ENCODE data around the gene MRNIP.
A peak's percentile ranks its signal among the peaks of the same experiment; 100 is the strongest.
"Not testable (repeated sequence)": the region's sequence is repeated elsewhere in the genome, so short reads cannot be mapped to it uniquely, and the experiment has no call there.

MRNIP gene

DNA sequence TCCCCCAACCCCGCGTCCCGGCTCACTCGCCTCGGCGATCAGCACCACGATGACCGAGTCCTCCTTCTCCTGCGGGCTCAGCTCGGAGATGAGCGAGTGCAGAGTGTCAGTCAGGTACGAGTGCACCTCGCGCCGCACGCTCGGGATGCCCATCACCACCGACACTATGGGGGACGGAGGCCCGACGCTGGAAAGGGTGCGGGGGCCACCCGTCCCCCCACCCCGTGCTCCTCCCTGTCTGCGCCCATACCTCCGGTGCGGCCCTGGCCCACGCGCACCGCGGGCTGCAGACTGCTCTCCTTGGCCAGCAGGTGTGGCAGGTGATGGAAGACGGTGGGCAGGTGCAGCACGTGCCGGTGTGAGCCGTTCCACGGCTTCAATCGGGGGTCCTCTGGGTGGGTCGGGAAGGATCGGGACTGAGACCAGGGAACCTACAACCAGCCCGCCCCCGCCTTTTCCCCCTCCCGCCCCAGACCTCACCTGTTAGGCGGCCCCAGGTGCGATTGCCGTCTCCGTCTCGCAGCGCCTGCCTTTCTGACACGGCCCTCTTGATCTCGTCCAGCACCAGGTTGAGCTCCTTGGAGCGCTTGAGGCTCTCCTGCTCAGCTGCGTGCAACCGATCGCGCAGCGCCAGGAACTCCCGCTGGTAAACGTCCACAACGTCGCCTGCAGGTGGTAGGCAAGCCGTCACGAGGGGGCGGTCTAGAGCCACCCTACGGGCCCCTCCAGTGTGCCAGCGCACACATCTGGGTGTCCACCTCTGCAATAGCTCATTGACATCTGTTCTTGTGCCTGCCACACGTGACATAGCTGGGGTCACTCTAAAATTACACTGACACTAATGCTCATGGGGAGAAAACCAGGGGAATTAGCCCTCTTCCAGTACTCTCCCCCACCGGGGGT lies 57.1 kb downstream of the MRNIP start:
- DNase-seq = peak; percentile 87

DNA sequence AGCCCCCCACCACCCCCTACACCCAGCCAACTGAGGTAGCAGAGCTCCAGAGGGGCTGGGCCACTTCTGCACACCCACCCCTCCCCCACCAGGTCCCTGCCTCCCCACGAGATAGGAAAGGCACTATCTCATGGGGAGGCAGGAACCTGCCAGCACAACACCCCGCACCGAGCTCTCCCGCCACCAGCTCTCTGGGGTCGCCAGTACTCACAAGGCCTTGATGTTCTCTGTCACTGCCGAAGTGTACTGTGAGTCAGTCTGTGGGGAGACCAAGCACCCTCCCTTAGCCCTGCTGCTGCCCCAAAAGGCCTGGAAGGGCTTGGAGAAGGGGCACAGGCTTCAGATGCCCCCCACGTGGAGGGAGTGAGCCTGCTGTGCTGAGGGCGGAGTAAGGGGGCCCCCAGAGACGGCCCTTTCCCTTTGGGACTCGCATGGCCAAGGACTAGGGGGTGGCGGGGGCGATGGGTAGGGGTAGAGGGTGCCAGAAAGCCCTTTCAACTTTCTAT lies 57.9 kb downstream of the MRNIP start:
- no peak for DNase-seq

DNA sequence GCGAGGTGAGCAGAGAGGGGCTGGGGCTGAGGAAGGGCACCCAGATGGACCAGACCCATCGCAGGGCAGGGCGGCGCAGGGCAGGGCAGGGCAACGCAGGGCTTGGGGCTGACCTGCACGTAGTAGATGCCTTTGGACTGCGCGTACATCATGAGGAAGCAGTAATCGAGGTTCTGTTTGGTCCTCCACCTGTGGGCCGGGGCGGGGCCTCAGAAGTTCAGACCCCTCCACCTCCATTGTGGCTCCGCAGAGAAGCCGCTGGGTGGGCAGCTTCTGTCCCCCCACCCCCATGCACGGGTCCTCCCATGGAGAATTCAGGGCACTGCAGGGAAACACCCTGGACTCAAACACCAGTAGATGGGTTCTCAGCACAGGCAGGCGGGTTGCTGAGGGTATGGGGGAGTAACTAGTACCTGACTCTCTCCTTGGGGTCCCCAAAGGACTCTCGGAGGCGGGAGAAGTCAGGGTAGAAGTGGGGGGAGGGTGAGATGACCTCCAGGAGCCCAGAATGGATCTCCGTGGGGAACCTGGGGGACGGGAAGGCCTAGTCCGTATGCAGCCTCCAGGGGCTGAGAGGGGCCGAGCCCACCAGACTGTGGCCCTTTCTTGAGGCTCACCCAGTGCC lies 58.4 kb downstream of the MRNIP start:
- no peak for DNase-seq

DNA sequence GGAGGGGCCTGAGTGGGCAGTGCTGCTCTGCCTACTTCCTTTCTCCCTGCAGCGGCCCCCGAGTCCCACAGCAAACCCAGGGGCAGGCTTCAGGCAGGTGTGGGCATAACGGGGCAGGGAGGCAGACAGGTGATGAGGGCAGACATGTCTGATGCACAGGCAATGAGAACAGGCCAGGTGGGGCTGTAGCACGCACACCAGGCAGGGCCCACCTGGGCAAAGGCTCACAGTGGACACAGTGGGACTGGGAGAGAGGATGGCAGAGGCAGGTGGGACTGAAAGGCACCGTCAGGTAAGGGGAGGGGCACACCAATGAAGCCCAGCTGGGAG lies 59.0 kb downstream of the MRNIP start:
- no peak for DNase-seq

DNA sequence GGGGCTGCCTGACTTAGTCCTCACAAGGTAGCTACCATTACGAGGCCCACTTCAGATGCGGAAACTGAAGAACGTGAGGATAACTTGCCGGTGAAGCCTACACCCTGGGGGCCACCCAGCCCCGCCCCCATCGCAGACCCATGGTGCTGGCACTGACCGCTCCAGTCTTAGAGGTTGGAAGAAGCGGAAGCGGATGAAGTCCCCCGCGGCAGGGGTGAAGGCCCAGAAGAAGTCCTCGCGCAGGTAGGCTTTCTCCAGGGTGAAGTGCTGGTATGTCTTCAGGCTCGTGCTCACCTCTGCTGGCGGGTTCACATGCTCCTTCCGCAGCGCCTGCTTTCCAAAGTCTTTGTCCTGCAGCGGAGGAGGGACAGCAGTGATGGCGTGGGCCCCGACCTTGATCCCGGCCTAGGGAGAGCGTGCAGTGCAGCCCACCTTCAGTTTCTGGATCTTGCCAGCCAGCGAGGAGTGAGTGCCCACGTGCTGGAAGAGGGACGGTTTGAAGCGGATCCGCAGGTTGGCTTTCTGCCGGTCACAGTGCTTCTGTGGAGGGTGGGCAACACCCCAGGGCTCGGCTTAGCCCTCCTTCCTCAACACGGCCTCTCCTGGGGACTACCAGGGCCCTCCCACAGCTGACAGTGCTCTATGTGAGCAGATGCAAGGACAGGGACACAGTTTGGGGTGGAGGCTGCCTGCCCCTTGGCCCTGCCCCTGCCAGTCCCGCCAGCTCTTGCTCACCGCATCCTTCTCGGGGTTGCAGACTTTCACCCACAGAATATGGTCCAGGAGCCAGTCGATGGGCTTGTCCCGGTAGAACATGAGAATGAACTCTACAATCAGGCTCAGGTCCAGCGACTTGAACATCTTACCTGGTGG lies 59.6 kb downstream of the MRNIP start:
- no peak for DNase-seq

DNA sequence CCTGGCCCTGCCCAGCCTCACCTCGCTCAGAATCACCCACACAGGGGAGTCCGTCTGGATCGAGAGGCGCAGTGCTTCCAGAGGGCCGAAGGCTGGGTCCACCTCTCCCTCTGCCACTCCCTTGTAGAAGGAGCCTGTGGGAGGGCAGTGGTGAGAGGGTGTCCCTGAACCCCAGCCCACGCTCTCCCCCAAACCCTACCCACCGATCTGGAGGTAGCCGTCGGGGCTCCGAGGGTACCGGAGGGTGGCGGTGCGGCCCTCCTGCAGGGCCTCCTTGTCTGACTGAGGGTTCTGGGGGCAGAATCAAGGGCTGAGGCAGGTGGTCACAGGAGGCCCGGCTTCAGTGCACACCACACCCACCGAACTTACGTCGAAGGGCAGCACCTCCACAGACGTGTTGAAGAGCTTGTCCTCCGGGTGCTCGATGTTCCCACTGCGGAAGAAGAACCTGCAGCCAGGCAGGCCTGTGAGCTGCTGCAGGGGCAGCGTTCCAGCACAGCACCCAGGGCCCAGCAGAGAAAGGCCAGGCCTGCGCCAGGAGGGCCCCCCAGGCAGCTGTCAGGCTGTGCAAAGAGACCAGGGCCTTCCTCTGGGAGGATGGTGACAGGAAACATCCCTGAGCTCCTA lies 60.4 kb downstream of the MRNIP start:
- DNase-seq = no peak

DNA sequence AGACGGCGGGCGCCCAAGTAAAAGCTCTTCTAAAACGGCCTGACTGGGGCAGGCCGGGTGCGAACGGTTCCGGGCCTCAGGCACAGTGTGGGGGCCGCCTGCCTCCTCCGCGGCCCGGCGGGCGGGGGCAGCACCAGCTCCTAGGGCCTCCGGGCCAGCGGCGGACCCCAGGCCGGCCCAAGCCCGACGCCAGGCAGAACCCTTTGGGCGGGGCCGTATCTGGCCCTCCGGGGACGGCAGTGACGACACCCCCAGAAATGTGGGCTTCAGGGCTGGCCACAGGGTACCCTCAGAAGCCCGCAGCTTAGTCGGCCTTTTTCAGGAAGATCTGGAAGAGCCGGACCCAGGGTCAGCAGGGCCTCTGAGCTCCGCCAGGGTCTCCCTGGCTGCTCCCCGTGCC lies 60.9 kb downstream of the MRNIP start:
- DNase-seq = no peak

DNA sequence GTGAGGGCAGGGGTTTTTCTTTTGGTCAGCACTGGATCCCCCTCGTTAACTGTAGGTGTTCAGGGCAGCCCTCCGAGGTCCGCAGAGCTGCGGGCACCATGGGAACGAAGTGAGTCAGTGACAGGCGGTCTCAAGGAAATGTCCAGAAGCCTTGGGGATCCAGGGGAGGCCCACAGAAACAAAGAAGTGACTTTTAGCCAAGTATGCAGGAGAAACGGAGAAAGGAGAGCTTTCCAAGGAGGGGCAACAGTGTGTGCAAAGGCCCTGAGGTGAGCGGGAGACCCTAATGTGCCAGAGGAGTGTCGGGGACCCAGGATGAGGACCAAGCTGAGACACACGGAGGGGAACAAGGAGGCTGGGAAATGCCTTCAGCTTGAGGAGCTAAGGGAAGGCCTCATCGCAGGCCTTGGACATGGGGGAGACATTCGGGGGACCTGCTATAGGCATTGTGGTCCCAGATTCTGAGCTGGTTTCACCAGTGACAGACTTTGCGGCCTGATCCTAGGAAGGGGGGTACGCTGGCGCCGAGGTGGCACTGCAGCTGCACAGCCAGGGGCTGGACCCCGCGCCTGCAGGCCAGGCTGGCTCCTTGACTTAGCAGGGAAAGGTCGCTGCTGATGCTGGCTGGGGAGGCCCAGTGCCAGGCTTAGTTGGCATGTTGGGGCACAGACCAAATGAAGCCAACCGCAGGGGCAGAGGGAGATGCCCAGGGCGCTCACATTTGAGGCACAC lies 61.6 kb downstream of the MRNIP start:
- DNase-seq = no peak

DNA sequence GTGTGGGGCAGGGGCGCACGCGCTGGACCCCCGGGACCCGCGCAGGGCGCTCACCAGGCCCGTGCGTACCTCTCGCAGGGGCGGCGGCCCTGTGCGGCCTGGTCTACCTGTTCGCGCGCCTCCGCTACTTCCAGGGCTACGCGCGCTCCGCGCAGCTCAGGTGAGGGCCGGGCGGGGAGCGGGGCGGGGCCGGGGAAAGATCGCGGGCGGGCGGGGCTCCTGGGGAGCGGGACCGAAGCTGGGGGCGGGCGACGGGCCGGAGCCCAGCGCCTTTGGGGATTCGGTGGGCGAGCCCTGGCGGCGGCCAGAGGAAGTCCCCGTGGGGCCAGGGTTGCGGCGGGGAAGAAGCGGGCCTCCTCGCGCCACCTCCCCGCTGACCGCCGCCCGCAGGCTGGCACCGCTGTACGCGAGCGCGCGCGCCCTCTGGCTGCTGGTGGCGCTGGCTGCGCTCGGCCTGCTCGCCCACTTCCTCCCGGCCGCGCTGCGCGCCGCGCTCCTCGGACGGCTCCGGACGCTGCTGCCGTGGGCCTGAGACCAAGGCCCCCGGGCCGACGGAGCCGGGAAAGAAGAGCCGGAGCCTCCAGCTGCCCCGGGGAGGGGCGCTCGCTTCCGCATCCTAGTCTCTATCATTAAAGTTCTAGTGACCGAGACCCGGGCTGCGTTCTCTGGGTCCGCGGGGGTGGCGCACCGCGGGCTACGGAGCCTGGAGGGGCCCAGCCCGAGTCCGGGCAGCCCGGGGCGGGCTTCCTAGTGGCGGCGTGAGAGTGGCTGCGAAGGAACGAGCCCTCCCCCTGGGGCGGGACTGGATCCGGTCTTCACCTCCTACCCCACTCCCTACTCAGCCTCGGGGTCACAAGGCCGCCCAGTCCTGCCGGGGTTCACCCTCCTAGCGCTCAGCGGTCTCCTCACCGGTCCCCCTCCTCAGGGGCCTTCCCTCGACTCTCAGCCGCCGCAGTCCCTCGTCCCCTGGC lies 62.5 kb downstream of the MRNIP start:
- DNase-seq = peak; percentile 93

DNA sequence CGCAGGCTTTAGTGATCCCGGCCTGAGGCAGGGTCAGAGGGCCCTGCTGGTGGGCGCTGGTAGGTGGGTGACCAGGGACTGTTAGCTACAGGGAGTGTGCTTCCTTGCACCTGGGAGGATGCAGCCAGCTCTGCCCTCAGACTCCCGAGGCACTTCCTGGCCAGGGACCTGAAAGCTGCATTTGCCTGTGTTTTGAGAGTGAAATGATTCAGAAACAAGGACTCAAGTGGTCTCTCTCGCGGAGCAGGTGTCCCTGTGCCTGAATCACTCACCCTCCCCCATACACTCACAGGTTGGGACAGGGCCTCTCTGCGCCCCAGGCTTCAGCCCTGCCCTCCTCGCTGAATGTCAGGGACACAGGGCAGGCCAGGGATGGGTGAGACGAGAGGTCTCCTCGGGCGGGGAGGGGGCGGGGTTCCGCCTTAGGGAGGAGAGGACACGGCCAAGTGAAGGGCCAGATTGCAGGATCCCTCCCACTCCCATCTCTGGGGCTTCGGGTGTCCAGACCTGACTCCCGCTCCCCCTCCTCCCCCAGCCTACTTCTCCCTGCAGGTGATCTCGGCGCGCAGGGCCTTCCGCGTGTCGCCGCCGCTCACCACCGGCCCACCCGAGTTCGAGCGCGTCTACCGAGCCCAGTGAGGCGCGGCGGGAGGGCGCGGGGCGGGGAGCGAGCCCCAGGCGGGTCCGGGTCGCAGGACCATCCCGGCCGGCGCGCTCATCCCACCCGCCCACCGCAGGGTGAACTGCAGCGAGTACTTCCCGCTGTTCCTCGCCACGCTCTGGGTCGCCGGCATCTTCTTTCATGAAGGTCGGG lies 63.4 kb downstream of the MRNIP start:
- no peak for DNase-seq

DNA sequence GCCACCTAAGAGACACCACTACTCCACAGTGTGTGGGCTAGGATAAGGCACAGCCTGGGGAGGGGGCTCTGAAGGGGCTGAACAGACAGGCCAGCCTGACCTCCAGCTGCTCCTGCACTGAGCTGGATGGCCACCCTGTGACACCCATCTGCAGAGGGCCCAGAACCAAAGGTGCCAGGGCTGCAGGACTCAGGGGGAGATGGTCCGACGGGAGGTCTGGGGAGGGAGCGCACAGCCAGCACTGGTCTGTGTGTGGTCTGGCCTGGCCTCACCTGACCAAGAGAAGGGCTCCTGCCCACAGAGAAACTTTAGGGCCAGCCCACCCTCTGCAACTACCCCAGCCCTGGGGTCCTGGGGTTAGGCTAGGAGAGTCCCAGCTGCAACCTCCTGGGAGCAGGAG lies 64.0 kb downstream of the MRNIP start:
- no peak for DNase-seq

DNA sequence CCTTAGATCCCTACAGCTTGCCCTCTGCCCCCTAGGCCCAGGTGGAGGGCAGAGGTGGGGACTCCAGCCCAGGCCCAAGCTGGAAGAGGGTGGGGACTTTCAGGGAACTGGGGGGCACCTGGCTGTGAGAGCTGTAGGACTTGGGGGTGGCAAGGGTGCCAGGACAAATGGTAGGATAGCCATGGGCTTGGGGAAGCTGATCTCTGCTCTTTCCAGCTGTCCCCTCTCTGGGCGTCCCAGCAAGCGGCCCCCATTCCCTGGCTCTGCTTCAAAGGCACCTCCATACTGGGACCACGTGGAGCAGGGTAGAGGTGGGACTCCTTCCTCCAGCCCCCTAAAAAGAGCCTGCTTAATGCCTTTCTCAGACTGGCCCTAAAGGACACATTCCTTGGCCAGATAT lies 64.4 kb downstream of the MRNIP start:
- DNase-seq = no peak

DNA sequence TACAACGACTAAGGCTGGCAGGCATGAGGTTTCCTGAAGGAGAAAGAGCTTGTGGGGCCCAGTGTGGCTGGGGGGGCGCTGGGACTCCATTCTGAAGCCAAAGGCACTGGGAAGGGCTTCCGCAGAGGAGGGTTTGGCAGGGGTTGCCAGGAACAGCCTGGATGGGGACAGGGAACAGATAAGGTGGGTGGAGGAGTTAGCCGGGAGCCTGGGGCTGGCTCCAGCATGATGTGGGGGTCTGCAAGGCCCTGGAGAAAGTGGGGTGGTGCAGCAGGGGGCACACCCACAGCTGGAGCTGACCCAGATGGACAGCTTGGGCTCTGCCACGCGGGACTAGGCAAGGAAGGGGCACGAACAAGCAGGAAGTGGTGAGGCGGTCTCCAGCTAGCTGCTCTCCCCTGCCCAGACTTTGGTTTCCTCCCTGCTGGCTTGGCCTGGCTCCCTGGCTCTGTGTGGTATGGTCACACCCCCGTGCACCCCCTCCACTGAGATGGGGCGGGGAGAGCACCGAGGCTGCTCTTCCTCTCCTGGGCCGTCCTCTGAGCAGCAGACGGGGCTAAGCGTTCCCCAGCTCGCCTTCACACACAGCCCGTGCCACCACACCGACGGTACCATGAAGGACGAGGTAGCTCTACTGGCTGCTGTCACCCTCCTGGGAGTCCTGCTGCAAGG lies 65.0 kb downstream of the MRNIP start, which contains the start of gene LTC4S:
Gene LTC4S, plus strand, starts transcription at position 519 of the 672 bp plus-strand sequence. Its CDS starts 95 bp downstream, at position 614.
- DNase-seq = peak; percentile 53

DNA sequence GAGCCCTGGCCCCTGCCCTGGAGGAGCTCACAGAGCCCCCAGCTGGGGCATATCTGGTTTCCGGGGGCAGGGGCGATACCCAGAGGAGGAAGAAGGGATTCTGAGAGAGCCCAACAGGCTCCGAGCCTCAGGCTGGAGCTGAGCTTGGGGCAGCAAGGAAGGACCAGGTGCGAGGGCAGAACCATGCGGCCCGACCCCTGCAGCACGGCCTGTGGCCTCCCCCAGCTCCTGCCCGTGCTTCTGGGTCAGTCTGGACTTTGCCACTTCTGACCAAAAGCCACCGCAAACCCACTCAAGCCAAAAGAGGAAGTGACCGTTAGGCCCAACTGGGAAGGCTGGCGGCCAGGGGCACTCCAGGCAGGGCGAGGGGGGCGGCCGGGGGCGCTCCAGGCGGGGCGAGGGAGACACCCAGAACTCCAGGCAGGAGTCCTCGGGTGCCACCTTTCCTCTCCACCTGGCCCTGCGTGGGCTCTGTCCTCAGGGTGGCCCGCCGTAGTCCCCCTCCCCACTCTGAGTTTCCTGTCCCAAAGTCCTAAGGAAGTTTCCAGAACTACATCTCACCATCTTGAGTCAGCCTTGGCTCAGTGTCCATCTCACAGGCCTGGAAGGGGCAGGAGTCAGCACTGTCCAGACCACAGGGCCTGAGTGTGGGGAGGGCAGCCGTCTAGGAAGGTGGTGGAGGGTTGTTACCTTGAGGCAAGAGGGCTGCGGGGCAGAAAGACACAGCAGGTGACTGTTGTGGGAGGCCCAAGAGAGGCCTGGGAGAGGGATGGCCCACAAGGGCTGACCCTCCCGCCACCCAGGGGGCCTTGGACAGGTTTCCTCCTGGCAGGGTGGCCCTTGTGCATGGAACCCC lies 65.8 kb downstream of the MRNIP start:
- DNase-seq = peak; percentile 71

DNA sequence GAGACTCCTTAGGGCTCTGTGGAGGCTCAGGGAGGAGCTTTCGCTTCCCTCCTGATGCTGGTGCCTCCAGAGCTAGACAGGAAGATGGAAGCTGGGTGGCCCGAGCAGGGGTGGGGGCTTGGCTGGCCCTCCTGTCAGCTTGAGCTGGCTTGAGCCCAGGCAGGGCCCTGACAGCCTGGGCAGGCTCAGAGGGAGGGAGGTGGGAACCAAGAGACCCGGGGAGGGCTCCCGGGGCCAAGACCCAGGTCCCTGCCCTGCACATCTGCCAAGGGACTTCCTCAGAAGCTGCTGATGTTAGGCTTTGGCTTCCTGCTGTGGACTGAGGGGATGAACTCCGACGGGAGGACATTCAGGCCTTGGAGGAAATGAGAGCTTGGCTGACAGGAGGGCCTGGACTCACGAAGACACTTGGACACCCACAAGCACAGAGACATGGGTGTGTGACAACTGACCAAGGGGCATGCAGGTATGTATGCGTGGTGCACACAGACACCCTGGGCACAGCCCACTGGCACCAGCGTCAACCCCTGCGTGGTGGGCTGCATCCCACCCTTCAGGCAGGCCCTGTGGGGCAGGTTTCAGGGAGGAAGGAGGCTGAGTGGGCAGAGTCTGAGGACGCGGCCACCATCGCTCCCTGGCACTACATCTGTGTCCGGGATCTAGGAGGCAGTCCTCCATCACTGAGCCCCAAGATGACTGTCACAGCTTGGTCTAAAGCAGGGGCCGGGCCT lies 66.6 kb downstream of the MRNIP start:
- DNase-seq = no peak

DNA sequence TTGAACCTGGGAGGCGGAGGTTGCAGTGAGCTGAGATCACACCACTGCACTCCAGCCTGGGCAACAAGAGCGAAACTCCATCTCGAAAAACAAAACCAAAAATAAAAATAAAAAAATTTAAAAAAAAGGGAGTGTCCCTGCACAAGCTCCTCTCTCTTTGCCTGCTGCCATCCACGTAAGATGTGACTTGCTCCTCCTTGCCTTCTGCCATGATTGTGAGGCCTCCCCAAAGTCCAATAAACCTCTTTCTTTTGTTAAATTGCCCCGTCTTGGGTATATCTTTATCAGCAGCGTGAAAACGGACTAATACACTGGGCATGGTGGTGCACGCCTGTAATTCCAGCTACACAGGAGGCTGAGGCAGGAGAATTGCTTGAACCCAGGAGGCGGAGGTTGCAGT lies 69.3 kb downstream of the MRNIP start:
- not testable (repeated sequence) for DNase-seq

DNA sequence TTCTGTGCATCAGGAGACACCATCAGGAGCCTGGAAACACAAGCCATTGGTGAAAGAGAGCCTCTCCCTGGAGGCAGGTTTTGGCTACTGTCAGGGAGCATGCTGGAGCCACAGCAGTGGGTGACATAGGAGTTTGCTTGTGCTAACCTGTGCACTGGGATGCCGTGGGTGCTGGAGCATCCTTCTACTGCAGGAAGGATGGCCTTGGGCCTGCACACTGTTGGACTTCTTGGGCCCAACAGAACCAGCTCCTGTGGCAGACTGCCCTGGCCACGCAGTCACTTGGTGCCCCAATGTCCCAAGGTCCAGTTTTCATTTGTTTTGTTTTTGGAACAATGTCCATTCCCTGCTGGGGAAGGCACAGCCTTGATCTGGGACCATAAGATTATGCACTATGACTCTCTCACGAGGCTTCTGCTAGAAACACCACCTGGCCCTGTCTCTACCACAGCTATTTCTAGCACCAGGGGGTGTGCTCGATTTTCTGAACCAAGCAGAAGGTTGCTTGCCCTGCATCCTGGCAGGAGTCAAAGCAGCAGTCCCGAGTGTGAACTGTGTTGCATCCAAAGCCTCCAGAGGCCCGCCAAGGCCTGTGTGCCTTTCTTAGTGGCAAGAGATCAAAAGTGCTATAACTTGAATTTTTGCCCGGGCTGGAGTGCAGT lies 70.3 kb downstream of the MRNIP start:
- no peak for DNase-seq
